DND-41 (cell line): Measurements from ENCODE around the gene GALR3.

Experiments
- ATAC-seq: fragments of 200-7000 bp; cut with Tn5 transposase; 3 replicates; pipeline ENCODE4 v1.9.1; 2021; ENCODE audit warnings: low read depth; ENCODE audit not compliant: insufficient read depth
- DNase-seq: peaks from one replicate; pipeline ENCODE4 v3.0.0-alpha.2; 2020
- H2AFZ ChIP-seq: 2 replicates; pipeline ENCODE4 v1.6.0; 2012; ENCODE audit warnings: low read depth, low read length
- H3K27ac ChIP-seq: 2 replicates; pipeline ENCODE4 v1.5.1; 2012; ENCODE audit warnings: low read length, inconsistent platforms
- H3K27me3 ChIP-seq: fragments of 200-600 bp; sonication (generic); 2 replicates; pipeline ENCODE4 v1.6.0; 2012; ENCODE audit warnings: low read length, mild to moderate bottlenecking, inconsistent platforms; ENCODE audit not compliant: insufficient read depth, poor library complexity
- H3K36me3 ChIP-seq: 2 replicates; pipeline ENCODE4 v1.5.1; 2012; ENCODE audit warnings: low read length, inconsistent platforms; ENCODE audit not compliant: insufficient read depth
- H3K4me1 ChIP-seq: 2 replicates; pipeline ENCODE4 v1.5.1; 2012; ENCODE audit warnings: mild to moderate bottlenecking, low read length; ENCODE audit not compliant: insufficient read depth
- H3K4me2 ChIP-seq: 2 replicates; pipeline ENCODE4 v1.6.0; 2012; ENCODE audit warnings: mild to moderate bottlenecking, moderate library complexity, low read length, inconsistent platforms; ENCODE audit not compliant: insufficient read depth
- H3K4me3 ChIP-seq, 2 experiments: fragments of 200-600 bp in 1 of 2; shearing (Covaris generic) in 1 of 2; 2 replicates each; pipeline ENCODE4 v1.5.1; 2012 to 2016; ENCODE audit warnings: inconsistent platforms in 2 of 2, low read length in 2 of 2, mild to moderate bottlenecking in 2 of 2, low read depth in 1 of 2, moderate library complexity in 1 of 2
- H3K79me2 ChIP-seq: 2 replicates; pipeline ENCODE4 v1.6.0; 2012; ENCODE audit warnings: low read length, inconsistent platforms; ENCODE audit not compliant: insufficient read depth
- H3K9ac ChIP-seq: 2 replicates; pipeline ENCODE4 v1.6.0; 2012; ENCODE audit warnings: low read depth, mild to moderate bottlenecking, inconsistent platforms, low read length, moderate library complexity
- H3K9me3 ChIP-seq: 2 replicates; pipeline ENCODE4 v1.5.1; 2012; ENCODE audit warnings: low read length, moderate library complexity, mild to moderate bottlenecking, inconsistent platforms; ENCODE audit not compliant: insufficient read depth, severe bottlenecking
- H4K20me1 ChIP-seq: 2 replicates; pipeline ENCODE4 v1.6.0; 2012; ENCODE audit warnings: low read length; ENCODE audit not compliant: insufficient read depth
- CTCF ChIP-seq: IDR thresholded peaks from 2 replicates; pipeline ENCODE4 v1.5.1; 2012; ENCODE audit warnings: borderline replicate concordance, low read length, moderate library complexity, mild to moderate bottlenecking; ENCODE audit not compliant: poor library complexity, severe bottlenecking; ENCODE audit errors: extremely low read depth
- EZH2 ChIP-seq: IDR thresholded peaks from 3 replicates; pipeline ENCODE4 v1.6.1; 2012; ENCODE audit warnings: borderline replicate concordance, low read depth, mild to moderate bottlenecking, moderate library complexity, low read length, inconsistent platforms; ENCODE audit not compliant: severe bottlenecking

Gene GALR3

DNA sequence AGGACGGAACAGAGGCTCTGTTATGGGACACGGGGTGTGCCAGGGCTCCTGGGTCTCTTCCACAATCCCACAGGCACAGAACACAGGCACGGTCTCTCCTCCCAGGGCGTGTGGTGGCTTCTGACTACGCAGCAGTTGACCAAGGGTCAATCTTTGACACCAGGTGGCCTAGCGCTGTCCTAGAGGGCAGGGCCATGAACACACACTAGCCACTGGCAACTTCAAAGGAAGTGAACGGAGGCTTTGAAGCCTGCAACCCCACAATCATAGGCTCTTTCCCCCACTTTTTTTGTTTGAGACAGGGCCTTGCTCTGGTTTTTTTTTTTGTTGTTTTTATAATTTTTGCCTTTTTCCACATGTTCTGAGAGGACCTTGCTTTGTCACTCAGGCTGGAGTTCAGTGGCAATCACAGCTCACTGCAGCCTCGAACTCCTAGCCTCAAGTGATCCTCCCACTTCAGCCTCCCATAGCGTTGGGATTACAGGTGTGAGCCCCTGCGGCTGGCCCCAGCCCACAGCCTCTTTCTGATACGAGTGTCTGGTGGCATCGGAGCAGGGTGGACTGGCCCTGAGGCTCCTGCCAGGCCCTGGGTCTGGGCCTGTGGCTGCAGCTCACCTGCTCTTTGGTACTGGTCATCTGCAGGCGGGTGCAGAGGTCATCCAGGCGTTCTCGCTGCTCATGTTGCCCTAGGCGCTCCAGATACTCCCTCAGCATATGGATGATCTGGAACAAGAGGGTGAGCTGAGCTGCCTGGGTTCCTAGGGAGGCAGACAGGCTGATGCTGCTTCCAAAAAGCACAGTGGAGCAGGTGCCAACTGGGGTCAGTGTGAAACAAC, 9.1 kb downstream of the GALR3 start:
- Histone ChIP-seq H3K4me1 (no peaks in the 10 kb centered on the region), H4K20me1 (no peaks in the 10 kb centered on the region; the same call in none of the 2 replicates), H3K4me2 (no peak overlapping the region), H3K27ac (no peak overlapping the region), H3K27me3 (no peaks in the 10 kb centered on the region), H2AFZ (no peak overlapping the region), H3K79me2 (0 out of 2 replicates have a peak, but pooled peaks cover 2% of the 10 kb centered on the region), H3K36me3 (peaks cover 66% of the 10 kb centered on the region), H3K9me3 (no peaks in the 10 kb centered on the region), H3K9ac (no peak overlapping the region), H3K4me3 (no peak overlapping the region)
- no peak for TF ChIP-seq CTCF
- TF ChIP-seq EZH2: no peak
- no peak for ATAC-seq
- DNase-seq: no peak

DNA sequence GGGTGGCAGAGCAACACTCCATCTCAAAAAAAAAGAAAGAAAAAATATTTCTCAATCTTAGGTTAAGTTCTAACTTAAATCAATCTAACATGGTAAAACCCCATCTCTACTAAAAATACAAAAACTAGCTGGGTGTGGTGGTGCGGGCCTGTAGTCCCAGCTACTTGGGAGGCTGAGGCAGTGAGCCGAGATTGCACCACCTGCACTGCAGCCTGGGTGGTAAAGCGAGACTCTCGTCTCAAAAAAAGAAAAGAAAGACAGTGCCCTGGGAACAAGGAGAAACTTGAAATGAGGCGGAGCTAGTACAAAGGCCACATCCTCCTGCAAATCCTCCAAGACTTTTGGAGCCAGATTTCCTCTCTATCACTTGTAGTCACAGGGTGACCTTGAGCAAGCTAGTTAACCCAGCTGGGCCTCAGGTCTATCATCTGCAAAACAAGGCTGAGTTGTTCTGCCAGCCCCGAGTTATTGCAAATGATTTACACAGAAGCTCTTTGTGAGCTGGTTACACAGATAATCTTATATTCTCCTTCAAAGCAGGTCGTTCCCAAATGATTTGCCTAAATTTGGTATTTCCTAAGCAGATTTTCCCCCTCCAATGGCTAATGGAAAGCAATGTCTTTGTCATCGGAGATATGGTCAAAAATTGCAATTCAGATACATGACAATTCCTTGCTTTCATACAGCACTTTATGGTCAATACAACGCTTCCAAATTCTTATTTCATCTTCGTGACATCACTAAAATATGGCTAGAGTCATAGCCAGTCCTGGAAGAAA, 19.0 kb downstream of the GALR3 start:
- H3K4me3 ChIP-seq: peak overlapping the region in 1 of 2 experiments; percentile 66; a peak in 1 of 4 replicates
- no peak for DNase-seq

GRCh38 chr22:37843741-37844089, 20.5 kb downstream of the GALR3 start:
- Histone ChIP-seq H3K79me2 (peaks cover 54% of the 10 kb centered on the region), H3K4me2 (peak overlapping the region; percentile 77), H3K4me1 (peaks cover 40% of the 10 kb centered on the region), H2AFZ (peak overlapping the region; percentile 71), H3K4me3 (peak overlapping the region; percentile 54 to 66; a peak in 3 of 4 replicates), H3K9ac (peak overlapping the region; percentile 71), H4K20me1 (peaks cover 7% of the 10 kb centered on the region; the same call in 1 of the 2 replicates), H3K9me3 (peaks cover 6% of the 10 kb centered on the region), H3K36me3 (peaks cover 17% of the 10 kb centered on the region), H3K27me3 (no peaks in the 10 kb centered on the region), H3K27ac (peak overlapping the region; percentile 65)
- ATAC-seq (peak; percentile 30; the same call in 2 of the 3 replicates), DNase-seq (peak; percentile 46)
- TF ChIP-seq CTCF (no peak), EZH2 (no peak)

More for the DNA sequence above, 19.0 kb downstream of the GALR3 start:
- ATAC-seq: no peak
- peak overlapping the region; percentile 77 for H3K4me2 ChIP-seq
- H3K79me2 ChIP-seq: peaks cover 44% of the 10 kb centered on the region
- H3K36me3 ChIP-seq: peaks cover 27% of the 10 kb centered on the region
- H4K20me1 ChIP-seq: peaks cover 7% of the 10 kb centered on the region; the same call in 1 of the 2 replicates
- no peak overlapping the region for H2AFZ ChIP-seq
- peaks cover 6% of the 10 kb centered on the region for H3K9me3 ChIP-seq
- no peak overlapping the region for H3K9ac ChIP-seq
- peaks cover 28% of the 10 kb centered on the region for H3K4me1 ChIP-seq
- no peak for TF ChIP-seq CTCF
- no peak for TF ChIP-seq EZH2
- H3K27me3 ChIP-seq: no peaks in the 10 kb centered on the region
- H3K27ac ChIP-seq: no peak overlapping the region
